ENCODE results near the gene FCRL5. TPM values are rescaled to one million over a fixed set of nuclear protein-coding genes. Genes with fewer than 3 reads are reported as not detected.

The FCRL5 gene
- total RNA-seq, 1 donor from 2014 or later = not detected

DNA sequence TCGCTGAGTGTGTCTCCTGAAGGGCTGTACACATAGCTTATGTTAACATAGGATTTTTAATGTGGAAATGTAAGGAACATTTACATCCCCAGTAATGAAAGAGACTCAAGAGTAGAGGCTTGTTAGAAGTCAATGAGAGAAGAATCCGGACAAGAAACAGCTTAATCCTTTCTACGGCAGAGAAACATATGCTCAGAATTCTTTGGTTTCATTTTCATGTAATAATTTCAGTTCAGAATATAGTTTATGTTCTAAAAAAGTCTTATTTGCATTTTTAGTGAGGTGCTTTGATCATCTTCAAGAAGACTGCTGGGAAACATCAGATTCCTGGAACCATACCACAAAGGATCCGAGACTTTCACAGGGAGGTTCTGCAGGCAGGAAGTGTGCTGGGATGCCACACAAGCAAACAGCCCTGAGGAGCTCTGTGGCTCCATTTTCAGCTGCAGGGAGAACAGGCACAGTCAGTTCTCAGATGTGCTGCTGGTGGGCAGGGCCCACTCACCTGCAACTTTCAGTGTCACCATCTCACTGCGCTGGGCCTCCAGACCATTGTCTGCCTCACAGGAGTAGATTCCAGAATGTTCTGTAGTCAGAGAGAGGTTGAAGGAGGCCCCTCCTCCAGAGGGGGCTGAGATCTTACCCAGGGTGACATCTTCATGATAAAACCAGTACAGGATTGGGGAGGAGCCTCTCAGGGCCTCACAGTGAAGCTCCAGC, 28.4 kb downstream of the FCRL5 start:
- intact Hi-C loops (cut with micrococcal nuclease) = no loop called here

DNA sequence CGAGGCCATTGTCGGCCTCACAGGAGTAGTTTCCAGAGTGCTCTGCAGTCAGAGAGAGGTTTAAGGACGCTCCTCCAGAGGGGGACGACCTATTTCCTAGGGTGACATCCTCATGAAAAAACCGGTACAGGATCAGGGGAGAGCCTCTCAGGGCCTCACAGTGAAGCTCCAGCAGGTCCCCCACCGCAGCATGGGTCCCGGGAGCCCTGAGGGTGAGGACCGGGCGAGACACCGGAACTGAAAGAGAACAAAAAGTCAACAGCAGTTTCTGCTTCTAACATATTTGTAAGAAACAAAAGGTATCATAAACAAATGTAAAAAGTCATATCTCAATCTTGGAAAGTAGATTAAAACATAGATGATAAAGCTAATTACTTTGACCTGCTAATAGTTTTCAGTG, 31.3 kb downstream of the FCRL5 start:
- intact Hi-C loops (cut with micrococcal nuclease) = no loop called here

DNA sequence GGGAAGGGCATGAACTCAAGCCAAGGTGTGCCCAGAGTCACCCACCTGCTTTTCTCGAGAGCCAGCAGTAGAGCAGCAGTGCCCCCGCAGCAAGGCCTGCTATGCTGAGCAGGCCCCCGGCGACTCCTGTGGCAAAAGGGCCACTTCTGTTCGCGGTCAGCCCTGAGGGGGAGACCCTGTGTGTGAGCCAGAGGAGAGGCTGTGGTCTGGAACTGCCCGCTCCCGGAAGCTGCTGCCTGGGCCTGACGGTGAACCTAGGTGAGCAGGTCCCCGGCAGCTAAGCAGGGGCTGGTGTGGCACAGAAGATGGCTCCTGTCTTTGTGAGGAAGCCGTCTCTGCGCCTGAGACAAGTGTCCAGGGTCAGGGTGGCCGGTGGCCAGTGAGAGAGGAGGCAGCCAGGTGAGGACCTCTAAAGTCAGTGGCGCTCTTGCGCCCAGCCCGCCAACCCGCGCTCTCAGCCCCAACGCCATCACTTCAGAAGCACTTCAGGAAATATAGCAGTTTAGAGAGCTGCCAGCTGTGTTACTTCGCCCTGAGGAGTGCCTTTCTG, 31.9 kb downstream of the FCRL5 start:
- intact Hi-C loops (cut with micrococcal nuclease) = no loop called here

DNA sequence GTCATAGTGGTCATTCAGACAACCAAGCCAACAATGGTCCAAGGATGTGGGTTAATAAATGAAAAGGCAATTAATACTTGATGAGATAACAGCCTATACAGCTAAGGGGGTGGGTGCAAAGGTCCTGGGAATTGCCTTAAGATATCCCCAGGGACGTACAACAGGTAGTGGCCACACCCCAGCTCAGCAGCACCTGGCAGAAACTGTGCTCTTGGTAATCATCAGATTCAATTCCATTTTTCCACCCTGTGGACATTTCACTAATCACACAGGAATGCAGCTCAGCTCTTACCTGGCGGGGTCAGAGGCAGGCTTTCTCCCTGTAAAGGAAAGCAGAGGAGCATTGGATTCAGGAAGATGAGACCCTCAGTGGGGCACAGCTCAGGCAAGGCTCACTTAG, 32.9 kb downstream of the FCRL5 start:
- intact Hi-C loops (cut with micrococcal nuclease) = no loop called here

DNA sequence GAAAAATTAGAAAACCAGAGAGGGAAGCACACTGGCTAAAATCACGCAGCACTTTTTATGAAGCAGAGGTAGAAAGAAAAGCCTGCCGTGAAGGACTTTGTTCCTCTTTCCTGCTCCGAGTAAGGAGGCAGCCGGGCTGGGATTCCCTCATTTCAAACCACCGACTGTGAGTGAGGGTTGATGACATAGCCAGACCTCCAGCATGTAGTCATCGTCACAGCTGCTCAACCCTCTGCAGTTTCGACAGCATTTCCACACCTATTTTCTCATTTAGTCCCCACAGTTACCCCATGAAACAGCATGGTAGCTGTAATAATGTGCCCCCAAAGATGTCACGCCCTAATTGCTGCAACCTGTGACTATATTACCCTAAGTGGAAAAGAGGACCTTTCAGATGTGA, 35.3 kb downstream of the FCRL5 start:
- intact Hi-C loops (cut with micrococcal nuclease) = no loop called here

DNA sequence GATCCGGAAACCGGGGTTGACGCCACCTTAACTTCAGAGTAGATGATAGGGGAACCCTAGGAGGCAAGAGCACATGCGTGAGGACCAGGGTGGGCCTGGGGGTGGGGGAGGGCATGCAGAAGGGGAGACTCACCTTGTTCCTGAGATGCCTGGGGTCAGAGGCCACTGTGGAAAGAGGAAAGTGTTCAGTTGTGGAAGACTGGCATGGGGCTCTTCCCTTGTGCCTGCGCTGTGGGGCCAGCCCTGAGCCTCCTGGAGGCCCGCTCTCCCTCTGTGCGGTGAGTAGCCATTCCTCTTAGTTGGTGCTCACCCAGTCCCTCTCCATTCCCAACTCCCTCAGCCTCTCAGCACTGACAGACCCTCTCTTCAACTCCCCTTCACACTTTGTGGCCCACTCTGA, 36.6 kb downstream of the FCRL5 start:
- intact Hi-C loops (cut with micrococcal nuclease) = no loop called here

DNA sequence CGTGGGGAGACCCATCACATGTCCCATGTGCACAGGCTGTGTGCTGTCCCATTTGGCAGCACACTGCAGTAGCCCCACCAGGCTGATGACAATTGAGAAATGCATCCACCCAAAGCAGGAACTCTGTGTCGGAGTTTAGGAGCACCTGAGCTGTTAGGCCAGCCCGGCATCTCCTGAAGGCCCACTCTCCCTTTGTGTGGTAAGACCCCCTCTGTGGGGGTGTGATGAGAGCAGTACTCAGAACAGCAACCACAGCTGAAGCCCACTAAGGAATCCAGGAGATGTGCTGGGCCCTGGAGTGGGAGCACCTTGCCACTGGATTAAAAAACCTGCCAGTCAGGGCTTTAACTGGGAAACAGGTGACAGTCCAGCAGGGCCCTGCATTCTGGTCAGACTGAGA, 37.2 kb downstream of the FCRL5 start:
- intact Hi-C loops (cut with micrococcal nuclease) = no loop called here

DNA sequence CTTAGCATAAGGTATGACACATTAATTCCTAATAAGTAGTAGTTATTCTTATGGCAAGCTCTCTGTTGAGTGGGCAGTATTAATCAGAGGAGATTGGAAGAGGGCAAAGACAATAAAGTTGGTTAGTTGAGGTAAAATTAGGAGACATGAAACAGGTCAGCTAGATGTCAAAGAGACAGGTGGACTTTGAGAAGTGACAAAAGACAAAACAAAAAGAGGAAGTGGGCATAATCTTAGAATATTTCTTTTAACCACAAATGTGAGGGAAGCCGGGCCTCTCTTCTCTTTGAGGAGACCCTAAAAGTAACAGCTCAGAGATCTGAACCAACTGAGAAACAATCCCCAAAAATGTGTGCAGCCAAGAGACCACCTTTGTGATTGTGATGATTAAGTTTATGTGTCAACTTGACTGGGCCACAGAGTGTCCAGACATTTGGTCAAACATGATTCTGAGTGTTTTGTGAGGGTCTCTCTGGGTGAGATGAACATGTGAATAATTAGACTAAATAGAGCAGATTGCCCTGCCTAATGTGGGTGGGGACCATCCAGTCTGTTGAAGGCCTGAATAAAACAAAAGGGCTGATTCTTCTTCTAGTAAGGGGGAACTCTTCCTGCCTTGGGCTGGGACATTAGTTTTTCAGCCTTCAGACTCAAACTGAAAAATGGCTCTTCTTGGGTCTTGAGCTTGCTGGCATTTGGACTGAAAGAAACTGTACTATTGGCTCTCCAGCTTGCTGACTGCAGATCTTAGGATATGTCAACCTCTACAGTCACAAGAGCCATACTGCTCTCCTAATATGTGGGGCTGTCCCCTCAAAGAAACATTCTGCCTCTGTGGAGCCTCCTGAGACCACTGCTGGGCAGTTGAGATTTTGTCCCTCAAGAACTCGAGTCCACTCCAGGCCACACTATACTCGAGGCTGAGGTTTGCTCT, 40.0 kb downstream of the FCRL5 start:
- intact Hi-C loops (cut with micrococcal nuclease) = no loop called here

DNA sequence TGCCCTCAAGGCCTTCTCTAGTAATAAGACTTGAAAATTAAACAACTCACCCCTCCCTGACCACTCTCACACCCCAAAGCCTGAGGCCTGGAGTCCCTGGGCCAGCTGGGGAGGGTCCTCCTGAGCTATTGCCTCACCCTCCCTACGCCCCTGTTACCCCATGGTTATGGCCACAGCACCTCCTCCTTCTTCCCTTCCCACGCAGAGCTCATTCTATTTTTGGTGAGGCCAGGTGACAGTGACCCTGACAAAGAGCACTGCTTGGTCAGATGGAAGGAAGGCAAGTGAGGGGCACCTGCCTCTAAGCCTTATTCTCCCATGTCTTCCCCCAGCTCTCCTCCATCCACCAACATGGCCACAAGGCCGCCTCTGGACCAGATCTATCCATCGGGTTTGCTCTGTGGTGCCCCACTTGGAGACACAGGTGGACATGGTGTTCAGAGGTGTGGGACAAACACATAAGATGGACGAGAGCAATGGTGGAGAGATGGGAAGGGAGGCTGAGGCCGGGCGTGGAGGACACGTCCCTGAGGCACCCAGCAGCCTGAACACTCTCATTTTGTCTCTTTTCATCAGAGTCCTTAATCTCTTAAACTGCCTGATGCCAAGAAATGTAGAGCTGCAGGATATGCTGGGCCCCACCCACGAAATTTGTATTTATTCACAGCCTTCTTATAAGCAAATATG, 42.6 kb downstream of the FCRL5 start:
- intact Hi-C loops (cut with micrococcal nuclease) = no loop called here

DNA sequence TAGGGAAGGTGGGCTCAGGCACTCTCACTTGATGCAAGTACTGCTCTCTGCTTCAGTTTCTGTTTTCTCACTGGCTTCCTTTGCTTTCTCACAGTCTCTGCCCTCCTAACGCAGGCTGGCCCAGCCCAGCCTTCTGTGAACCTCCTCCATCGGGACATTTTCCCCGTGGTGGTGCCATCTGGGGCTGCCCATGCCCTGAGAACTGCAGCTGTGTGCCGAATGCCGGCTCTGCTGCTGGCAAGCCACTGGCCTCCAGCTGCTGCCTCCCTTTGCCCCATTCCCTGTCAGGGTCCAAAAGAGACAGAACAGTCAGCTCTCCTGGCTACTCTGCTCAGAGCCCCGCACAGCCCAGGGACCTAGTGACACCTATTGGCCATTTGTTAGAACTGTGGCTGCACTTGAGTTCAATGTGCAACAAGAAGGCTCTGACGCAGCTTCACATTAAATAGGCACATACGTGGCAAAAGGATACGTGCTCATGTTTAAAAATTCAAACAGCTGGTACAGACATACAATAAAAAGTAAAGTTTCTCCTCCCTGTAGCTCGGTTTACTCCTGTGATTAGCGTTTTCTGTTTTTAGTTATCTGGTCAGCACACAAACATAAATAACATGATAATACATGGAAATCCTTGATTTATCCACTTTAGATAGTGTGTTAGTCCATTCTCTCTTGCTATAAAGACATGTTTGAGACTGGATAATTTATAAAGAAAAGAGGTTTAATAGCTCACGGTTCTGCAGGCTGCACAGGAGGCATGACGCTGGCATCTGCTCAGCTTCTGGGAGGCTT, 46.6 kb downstream of the FCRL5 start:
- intact Hi-C loops (cut with micrococcal nuclease) = no loop called here

DNA sequence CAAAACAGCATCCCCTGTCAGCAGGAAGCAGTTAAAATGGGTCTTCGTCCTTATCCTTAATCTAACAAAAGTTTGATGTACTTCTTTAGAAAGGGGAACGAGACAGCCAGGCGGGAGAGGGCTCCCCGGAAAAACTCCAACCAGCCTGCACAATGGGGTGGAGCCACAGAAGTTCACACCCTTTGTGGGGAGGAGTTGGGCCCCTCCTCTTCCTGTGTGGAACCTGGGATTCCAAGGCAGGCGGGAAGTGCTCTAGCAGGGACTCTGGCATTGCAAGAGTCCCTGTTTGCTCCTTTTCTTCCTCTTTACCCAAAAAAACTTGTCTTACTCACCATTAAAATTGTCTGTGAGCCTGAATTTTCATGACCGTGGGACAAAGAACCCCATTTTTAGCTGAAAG, 47.7 kb downstream of the FCRL5 start:
- intact Hi-C loops (cut with micrococcal nuclease) = no loop called here

DNA sequence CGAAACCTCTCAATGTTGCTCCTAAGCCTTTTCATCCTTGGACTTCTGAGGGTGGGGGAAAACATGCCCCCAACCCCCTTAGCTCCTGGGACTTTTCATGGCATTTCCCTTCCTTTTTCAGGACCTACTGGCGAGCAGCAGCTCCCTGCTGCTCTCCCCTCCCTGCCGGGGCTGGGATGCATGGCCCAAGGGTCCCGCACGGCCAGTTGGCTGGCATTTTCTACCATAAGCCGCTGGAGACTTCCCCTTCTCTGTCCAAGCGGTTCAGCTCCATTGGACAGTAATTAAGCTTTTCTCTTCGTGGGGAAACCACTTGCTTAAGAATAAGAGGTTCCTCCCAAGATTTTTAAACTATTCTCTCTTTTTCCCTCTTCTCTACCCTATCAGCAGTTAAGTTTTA, 52.8 kb downstream of the FCRL5 start:
- intact Hi-C loops (cut with micrococcal nuclease) = no loop called here

DNA sequence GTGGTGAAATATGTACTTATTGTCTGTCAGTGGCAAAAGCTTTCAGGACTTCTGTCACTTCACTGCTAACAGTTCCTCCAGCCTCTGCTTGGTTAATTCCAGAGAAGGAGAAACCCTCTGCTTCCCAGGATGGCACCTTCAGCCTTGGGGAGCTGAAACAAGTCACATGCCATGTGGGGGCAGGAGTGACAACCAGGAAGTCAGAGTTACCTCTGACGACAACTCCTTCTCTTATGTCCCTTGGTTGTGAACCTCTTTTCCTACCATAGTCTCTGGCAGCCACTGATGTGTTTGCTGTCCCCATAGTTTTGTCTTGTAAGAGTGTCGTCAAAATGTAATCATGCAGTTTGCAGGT, 53.6 kb downstream of the FCRL5 start:
- intact Hi-C loops (cut with micrococcal nuclease) = no loop called here

DNA sequence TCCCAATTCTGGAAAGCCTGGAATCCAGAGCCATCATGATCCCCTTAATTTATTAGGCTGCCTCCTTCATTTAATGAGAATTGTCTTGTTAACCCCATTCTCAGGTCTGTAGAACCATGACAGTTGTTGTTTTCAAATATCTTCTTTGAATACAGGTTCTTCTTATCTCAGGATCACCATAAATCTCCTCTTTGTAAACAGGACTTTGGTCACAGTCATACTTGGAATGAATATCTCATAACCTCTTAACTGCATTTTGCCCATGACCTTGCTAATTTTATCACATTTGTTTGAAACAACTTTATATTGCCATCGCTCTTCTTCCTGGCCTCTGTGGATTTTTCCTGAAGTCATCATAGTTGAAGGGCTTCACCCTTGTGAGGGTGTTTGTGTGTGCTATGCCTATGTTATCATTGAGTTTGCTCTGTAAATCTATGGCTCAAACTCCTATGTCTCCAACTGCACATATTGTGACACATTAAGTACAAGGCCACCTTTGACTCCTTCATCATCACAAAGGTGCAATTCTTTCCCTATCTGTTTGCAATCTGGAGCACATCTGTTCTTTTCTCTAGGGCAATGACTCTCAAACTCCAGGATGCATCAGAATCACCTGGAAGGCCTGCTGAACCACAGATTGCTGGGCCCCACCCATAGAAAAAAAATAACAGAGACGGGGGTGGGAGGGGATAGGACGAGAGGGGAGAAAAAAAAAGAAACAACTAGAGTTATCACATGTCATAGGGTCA, 54.2 kb downstream of the FCRL5 start:
- intact Hi-C loops (cut with micrococcal nuclease) = no loop called here

DNA sequence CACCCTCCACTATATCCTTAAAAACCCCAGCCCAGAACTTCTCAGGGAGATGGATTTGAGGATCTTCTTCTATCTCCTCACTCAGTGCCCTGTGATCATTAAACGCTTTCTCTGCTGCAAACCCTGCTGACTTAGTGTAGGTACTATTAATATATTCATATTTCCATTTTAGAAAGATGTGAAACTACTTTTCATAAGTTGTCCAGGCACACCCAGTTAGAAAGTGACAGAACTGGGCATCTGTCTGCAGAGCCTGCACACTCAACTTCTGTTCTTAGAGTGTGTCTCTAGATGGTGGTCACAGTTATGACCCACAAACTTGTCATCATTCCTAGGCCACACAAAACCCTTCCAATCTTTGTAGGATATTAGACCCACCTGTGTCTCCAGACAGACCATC, 55.0 kb downstream of the FCRL5 start:
- intact Hi-C loops (cut with micrococcal nuclease) = no loop called here

DNA sequence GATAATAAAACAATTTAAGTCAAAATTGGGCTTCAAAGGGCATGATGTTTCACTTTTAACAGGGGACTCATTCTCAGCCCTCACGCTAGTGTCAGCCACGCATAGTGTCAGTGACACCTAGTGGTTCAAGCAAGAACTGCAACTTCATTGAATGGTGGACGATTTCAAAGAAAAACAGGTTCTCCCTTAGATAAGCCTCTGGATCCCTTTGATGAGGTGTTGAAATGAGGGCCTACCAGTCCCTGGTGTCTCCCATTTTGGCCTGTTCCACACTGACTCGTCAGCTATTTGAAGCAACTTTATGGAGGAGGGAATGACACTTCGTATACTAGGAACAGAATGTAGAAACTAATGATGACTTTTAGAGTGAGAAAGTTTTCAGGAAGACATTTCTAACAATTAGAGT, 56.2 kb downstream of the FCRL5 start:
- intact Hi-C loops (cut with micrococcal nuclease) = no loop called here

DNA sequence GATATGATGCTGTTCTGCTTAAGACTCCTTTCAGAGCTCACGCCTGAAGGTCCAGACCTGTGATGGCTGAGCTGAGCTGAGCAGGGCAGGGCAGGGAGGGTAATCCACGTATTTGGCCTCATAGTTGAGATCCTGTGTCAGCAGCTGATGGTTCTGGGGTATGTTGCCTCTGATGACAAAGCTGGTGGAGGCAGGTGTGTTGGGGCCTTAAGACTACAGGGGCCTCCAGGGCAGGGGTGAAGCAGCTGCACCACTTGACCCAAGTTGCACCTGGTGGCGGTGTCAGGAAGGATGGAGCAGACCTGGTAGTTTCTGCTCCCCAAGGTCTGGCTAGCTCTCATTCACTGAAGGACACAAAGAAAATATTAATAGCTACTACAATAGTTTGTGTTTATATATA, 57.0 kb downstream of the FCRL5 start:
- intact Hi-C loops (cut with micrococcal nuclease) = no loop called here

DNA sequence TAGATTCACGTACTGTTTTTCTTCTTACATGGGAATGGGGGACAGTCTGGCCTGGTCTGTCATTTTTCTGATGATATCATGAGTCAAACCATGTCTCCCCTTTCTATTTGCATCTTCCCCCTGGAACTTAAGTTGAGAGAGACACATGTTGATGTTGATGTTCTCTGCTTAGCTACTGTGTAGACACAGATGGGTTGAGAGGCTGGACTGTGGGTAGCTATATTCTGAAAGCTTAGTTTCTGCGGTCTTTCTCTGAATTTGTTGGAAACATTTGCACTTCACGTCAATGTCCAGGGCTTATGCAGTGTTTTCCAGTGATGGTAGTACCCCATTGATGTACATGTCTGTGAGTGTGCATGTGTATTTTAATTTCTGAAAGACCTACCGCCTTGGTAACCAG, 58.2 kb downstream of the FCRL5 start:
- intact Hi-C loops (cut with micrococcal nuclease) = no loop called here

DNA sequence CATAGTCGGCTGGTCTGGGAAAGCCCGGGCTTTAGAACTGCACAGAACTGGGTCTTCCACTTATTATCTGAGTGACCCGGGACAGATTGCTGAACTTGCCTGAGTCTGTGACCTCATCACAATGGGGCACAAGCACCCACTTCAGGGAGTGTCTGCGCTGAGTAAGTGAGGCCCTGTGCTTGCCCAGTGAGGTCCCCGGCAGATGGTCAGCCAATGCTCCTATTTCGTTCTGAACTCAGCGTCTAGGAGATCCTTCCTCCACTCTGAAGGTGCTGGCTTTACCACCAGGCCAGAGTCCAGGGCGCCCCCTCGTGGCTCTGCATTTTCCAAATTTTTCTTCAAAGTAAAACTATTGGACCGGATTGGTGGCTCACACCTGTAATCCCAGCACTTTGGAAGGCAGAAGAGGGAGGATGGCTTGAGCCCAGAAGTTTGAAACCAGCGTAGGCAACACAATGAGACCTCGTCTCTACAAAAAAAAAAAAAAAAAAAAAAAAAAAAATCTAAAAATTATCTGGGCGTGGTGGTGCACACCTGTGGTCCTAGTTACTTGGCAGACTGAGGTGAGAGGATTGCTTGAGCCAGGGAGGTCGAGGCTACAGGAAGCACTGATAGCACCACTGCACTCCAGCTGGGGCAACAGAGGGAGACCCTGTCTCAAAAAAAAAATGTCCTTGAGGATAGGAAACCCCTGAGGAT, 61.7 kb downstream of the FCRL5 start:
- intact Hi-C loops (cut with micrococcal nuclease) = no loop called here

DNA sequence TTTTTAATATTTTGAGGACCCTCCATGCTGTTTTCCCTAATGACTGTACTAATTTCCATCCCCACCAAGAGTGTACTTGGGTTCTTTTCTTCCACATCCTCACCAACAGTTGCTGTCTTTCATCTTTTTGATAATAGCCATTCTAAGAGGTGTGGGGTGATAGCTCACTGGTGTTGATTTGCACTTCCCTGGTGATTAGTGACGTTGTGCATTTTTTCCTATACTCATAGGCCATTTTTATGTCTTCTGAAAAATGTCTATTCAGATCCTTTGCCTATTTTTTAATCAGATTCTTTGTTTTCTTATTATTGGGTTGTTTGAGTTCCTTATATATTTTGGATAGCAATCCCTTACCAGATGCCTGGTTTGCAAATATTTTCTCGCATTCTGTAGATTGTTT, 64.2 kb downstream of the FCRL5 start:
- intact Hi-C loops (cut with micrococcal nuclease) = loop anchor here (2.0 kb wide), 2 partner anchors 117 to 293 kb away; no protein-coding TSS in a partner anchor

Measured in T-helper 2 cell treated with Interferon-gamma antibody and Interleukin-4, amounts not matched to agents 100 ng/mL and 5 ng/mL, for 36 hours (primary cell).